K562 (cell line): ENCODE measurements around the gene CPNE9. TPM values are rescaled to one million over a fixed set of nuclear protein-coding genes. Genes with fewer than 3 reads are reported as not detected.

Source experiments
- CREB1 ChIP-seq, 2 experiments: sonication (generic) in 1 of 2; formaldehyde crosslinking in 1 of 2; IDR thresholded peaks; 2 replicates each; pipeline versions ENCODE4 v1.6.1 to v1.8.0; 2012 to 2022; ENCODE audit warnings: inconsistent platforms in 1 of 2, mild to moderate bottlenecking in 1 of 2, missing genetic modification reagents in 1 of 2, moderate library complexity in 1 of 2
- FOXP1 ChIP-seq: sonication (generic); formaldehyde crosslinking; IDR thresholded peaks from 2 replicates; pipeline ENCODE4 v1.8.0; 2022; ENCODE audit warnings: mild to moderate bottlenecking, missing genetic modification reagents
- HDAC3 ChIP-seq: fragments of 450-650 bp; IDR thresholded peaks from 2 replicates; pipeline ENCODE4 v1.6.1; 2018; ENCODE audit warnings: borderline replicate concordance, mild to moderate bottlenecking, moderate library complexity; ENCODE audit not compliant: partially characterized antibody
- JUND ChIP-seq, 2 experiments: IDR thresholded peaks; 2 replicates in 1 of 2; 3 replicates in 1 of 2; pipeline ENCODE4 v1.6.1; 2011; ENCODE audit warnings: borderline replicate concordance in 2 of 2, low read depth in 2 of 2, low read length in 2 of 2, improper control_type of control experiment in 1 of 2, missing biosample characterization in 1 of 2, missing genetic modification characterization in 1 of 2, missing genetic modification reagents in 1 of 2
- PHF21A ChIP-seq: fragments of 450-650 bp; IDR thresholded peaks from 2 replicates; pipeline ENCODE4 v1.6.1; 2017; ENCODE audit warnings: low read depth, borderline replicate concordance
- SP2 ChIP-seq: IDR thresholded peaks from 2 replicates; pipeline ENCODE4 v1.6.1; 2011; ENCODE audit warnings: mild to moderate bottlenecking, low read depth, low read length, moderate library complexity; ENCODE audit not compliant: poor library complexity, severe bottlenecking; ENCODE audit errors: extremely low read depth
- TAF1 ChIP-seq: IDR thresholded peaks from 2 replicates; pipeline ENCODE4 v1.6.1; 2011; ENCODE audit warnings: mild to moderate bottlenecking, low read length, moderate library complexity; ENCODE audit not compliant: insufficient read depth, control insufficient read depth, severe bottlenecking; ENCODE audit errors: extremely low read depth
- TAF9B ChIP-seq: fragments of 450-650 bp; IDR thresholded peaks from 2 replicates; pipeline ENCODE4 v1.6.1; 2018; ENCODE audit warnings: mild to moderate bottlenecking; ENCODE audit not compliant: partially characterized antibody
- TGIF2 ChIP-seq: sonication (generic); formaldehyde crosslinking; IDR thresholded peaks from 2 replicates; pipeline ENCODE4 v1.8.1; 2022; ENCODE audit warnings: mild to moderate bottlenecking, missing genetic modification reagents, moderate library complexity
- TRIM28 ChIP-seq: fragments of 450-650 bp; IDR thresholded peaks from 2 replicates; pipeline ENCODE4 v1.6.1; 2017
- ZBTB7A ChIP-seq: IDR thresholded peaks from 2 replicates; pipeline ENCODE4 v1.6.1; 2011; ENCODE audit warnings: low read depth, mild to moderate bottlenecking, low read length, moderate library complexity, borderline replicate concordance; ENCODE audit not compliant: control insufficient read depth
- ZKSCAN8 ChIP-seq: fragments of 200-800 bp; sonication (Bioruptor generic); IDR thresholded peaks from 2 replicates; pipeline ENCODE4 v1.6.1; 2016; ENCODE audit warnings: missing genetic modification characterization, missing compliant biosample characterization
- polyA plus RNA-seq, 8 experiments: library from polyadenylated mRNA; depleted of rRNA in 4 of 8; stranded (reverse) in 5 of 8; unstranded in 3 of 8; fragments of >200 nt; fragmentation: Nextera tagmentation in 2 of 8; fragmentation: Illumina TruSeq in 1 of 8; extraction: Ambion mirVana in 2 of 8; extraction: Trizol in 1 of 8; gene quantifications; 2 replicates each; pipeline versions ENCODE4 v1.2.1 to v1.2.3, GENCODE V29; 2011 to 2014; ENCODE audit warnings: inconsistent platforms in 1 of 8, missing spikeins in 1 of 8
- total RNA-seq, 7 experiments: library from RNA; depleted of rRNA in 6 of 7; stranded (reverse); fragments of >200 nt in 6 of 7; fragmentation: Illumina TruSeq in 2 of 7; extraction: Trizol in 2 of 7; gene quantifications; 2 replicates each; pipeline versions ENCODE4 v1.2.1 to v1.2.3, GENCODE V29; 2011 to 2021; ENCODE audit warnings: low replicate concordance in 1 of 7
- TF ChIP-seq, protein P1 (sequence below): sonication (generic); formaldehyde crosslinking; IDR thresholded peaks from 2 replicates; pipeline ENCODE4 v1.4.0; 2020; ENCODE audit warnings: mild to moderate bottlenecking, missing genetic modification reagents
- TF ChIP-seq, protein P2 (sequence below), 2 experiments: fragments of 450-650 bp in 1 of 2; IDR thresholded peaks; 2 replicates each; pipeline ENCODE4 v1.6.1; 2011 to 2017; ENCODE audit warnings: low read depth in 2 of 2, antibody characterized with exemption in 1 of 2, borderline replicate concordance in 1 of 2, low read length in 1 of 2, mild to moderate bottlenecking in 1 of 2, mixed read lengths in 1 of 2; ENCODE audit not compliant: control insufficient read depth in 1 of 2
- TF ChIP-seq, protein P3 (sequence below): fragments of 450-650 bp; IDR thresholded peaks from 2 replicates; pipeline ENCODE4 v1.6.1; 2014; ENCODE audit warnings: low read depth, mild to moderate bottlenecking, moderate library complexity, borderline replicate concordance

CPNE9 gene
- total and polyA plus RNA-seq, 9 of the 15 experiments (the other 6 are each of a cell fraction or from before 2014, with no cell fraction given) = 0.22 to 0.56 (median 0.29) TPM; not detected in 3

DNA sequence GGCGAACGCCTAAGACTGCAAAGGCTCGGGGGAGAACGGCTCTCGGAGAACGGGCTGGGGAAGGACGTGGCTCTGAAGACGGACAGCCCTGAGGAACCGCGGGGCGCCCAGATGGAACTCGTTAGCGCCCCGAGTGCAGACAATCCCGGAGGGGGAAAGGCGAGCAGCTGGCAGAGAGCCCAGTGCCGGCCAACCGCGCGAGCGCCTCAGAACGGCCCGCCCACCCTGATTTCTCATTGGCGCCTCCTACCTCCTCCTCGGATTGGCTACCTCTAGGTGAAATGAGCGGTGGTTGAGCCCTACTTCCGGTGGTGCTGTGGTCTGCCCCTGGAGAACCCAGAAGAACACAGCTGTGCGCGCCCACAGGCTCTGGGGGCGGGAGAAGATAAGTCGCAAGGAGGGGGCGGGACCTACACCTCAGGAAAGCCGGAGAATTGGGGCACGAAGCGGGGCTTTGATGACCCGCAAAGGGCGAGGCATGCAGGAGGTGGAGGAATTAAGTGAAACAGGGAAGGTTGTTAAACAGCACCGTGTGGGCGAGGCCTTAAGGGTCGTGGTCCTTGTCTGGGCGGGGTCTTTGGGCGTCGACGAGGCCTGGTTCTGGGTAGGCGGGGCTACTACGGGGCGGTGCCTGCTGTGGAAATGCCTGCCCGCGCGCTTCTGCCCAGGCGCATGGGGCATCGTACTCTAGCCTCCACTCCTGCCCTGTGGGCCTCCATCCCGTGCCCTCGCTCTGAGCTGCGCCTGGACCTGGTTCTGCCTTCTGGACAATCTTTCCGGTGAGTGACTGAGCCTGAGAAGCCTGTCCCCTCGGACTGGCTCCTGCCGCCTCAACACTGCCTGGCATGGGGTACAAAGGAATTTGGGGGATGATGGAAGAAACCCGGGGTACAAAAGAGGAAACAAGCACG is 46.3 kb downstream of the CPNE9 start, which contains the start of gene OGG1 (continued):
- no peak for TF ChIP-seq HDAC3
- TF ChIP-seq TAF1 = peak; percentile 83
- TF ChIP-seq ZKSCAN8 = no peak
- TF ChIP-seq, protein P1, sequence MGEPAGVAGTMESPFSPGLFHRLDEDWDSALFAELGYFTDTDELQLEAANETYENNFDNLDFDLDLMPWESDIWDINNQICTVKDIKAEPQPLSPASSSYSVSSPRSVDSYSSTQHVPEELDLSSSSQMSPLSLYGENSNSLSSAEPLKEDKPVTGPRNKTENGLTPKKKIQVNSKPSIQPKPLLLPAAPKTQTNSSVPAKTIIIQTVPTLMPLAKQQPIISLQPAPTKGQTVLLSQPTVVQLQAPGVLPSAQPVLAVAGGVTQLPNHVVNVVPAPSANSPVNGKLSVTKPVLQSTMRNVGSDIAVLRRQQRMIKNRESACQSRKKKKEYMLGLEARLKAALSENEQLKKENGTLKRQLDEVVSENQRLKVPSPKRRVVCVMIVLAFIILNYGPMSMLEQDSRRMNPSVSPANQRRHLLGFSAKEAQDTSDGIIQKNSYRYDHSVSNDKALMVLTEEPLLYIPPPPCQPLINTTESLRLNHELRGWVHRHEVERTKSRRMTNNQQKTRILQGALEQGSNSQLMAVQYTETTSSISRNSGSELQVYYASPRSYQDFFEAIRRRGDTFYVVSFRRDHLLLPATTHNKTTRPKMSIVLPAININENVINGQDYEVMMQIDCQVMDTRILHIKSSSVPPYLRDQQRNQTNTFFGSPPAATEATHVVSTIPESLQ = no peak
- TF ChIP-seq CREB1 (IDR thresholded peaks at IDR 0.05) = 0 out of 2 replicates have a peak, but pooled peaks have one; percentile 3
- peak; percentile 70; the same call in 1 of the 2 replicates for TF ChIP-seq CREB1 (CRISPR knock-in tag; IDR thresholded peaks at IDR 0.05)
- TF ChIP-seq, protein P2, sequence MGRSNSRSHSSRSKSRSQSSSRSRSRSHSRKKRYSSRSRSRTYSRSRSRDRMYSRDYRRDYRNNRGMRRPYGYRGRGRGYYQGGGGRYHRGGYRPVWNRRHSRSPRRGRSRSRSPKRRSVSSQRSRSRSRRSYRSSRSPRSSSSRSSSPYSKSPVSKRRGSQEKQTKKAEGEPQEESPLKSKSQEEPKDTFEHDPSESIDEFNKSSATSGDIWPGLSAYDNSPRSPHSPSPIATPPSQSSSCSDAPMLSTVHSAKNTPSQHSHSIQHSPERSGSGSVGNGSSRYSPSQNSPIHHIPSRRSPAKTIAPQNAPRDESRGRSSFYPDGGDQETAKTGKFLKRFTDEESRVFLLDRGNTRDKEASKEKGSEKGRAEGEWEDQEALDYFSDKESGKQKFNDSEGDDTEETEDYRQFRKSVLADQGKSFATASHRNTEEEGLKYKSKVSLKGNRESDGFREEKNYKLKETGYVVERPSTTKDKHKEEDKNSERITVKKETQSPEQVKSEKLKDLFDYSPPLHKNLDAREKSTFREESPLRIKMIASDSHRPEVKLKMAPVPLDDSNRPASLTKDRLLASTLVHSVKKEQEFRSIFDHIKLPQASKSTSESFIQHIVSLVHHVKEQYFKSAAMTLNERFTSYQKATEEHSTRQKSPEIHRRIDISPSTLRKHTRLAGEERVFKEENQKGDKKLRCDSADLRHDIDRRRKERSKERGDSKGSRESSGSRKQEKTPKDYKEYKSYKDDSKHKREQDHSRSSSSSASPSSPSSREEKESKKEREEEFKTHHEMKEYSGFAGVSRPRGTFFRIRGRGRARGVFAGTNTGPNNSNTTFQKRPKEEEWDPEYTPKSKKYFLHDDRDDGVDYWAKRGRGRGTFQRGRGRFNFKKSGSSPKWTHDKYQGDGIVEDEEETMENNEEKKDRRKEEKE (IDR thresholded peaks at IDR 0.05; ENCODE audit: borderline replicate concordance in 1 of 2, control insufficient read depth in 1 of 2, low read depth in 2 of 2, low read length in 1 of 2) = peak in 1 of 2 experiments; percentile 1; a peak in 1 of 4 replicates
- TF ChIP-seq TAF9B = peak; percentile 56
- TF ChIP-seq SP2 = peak; percentile 56
- peak; percentile 75 for TF ChIP-seq JUND (IDR thresholded peaks at IDR 0.05; ENCODE audit: borderline replicate concordance, low read depth, low read length)
- no peak; the same call in 2 of the 3 replicates for TF ChIP-seq JUND (tag; IDR thresholded peaks at IDR 0.05; ENCODE audit: borderline replicate concordance, low read depth, low read length)
- TF ChIP-seq TRIM28 = 0 out of 2 replicates have a peak, but pooled peaks have one; percentile 21
- TF ChIP-seq FOXP1 (CRISPR knock-in tag) = peak; percentile 46; the same call in 1 of the 2 replicates
- TF ChIP-seq ZBTB7A = peak; percentile 88
- TF ChIP-seq, protein P3, sequence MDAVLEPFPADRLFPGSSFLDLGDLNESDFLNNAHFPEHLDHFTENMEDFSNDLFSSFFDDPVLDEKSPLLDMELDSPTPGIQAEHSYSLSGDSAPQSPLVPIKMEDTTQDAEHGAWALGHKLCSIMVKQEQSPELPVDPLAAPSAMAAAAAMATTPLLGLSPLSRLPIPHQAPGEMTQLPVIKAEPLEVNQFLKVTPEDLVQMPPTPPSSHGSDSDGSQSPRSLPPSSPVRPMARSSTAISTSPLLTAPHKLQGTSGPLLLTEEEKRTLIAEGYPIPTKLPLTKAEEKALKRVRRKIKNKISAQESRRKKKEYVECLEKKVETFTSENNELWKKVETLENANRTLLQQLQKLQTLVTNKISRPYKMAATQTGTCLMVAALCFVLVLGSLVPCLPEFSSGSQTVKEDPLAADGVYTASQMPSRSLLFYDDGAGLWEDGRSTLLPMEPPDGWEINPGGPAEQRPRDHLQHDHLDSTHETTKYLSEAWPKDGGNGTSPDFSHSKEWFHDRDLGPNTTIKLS = peak; percentile 82
- peak; percentile 32; the same call in 1 of the 2 replicates for TF ChIP-seq TGIF2
- no peak for TF ChIP-seq PHF21A
